HG03571 (cell line): Measurements from ENCODE around the gene IL12RB2.
"Not testable (repeated sequence)": the region's sequence is repeated elsewhere in the genome, so short reads cannot be mapped to it uniquely, and the experiment has no call there.

Source experiments
- ATAC-seq: cut with Tn5 transposase; IDR thresholded peaks from one replicate; pipeline ENCODE4 v1.9.1; 2021; ENCODE audit not compliant: unreplicated experiment

The IL12RB2 gene

DNA sequence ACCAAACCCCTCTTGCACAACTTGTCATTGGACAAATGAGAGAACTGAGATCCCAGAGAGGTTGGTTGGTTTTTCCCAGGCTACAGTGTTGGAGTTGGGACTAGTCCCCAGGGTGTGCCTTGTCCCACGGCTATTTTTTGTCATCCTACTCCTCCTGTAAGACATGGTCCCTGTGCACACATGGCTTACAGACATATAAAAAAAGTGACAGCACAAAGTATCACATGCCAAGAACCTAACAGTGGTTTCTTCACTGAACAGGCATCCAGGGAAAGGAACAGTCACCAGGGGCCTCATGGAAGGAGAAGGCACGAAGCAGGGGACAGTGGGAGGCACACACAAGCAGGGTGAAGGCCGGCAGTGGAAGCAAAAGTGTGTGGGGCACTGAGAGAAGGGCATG is 86.1 kb downstream of the IL12RB2 start:
- no peak for ATAC-seq

DNA sequence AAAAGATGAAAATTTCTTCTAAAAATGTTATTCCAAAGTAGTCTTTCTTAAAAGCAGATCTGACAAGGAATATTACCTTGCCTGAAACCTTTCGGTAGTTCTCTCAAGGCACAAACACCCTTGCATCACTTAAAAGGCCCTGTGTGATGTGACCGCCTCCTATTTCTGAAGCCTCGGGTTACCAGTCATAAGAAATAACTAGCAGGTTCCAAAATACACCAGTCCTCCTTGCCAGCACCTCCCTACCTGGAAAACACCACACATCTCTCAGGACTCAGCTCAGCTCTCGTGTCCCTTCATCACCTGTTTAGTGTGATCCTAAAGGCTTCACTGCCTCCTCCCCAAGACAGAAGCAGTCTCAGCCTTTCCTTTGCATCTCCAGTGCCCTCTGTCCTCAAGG is 86.9 kb downstream of the IL12RB2 start:
- ATAC-seq = no peak

DNA sequence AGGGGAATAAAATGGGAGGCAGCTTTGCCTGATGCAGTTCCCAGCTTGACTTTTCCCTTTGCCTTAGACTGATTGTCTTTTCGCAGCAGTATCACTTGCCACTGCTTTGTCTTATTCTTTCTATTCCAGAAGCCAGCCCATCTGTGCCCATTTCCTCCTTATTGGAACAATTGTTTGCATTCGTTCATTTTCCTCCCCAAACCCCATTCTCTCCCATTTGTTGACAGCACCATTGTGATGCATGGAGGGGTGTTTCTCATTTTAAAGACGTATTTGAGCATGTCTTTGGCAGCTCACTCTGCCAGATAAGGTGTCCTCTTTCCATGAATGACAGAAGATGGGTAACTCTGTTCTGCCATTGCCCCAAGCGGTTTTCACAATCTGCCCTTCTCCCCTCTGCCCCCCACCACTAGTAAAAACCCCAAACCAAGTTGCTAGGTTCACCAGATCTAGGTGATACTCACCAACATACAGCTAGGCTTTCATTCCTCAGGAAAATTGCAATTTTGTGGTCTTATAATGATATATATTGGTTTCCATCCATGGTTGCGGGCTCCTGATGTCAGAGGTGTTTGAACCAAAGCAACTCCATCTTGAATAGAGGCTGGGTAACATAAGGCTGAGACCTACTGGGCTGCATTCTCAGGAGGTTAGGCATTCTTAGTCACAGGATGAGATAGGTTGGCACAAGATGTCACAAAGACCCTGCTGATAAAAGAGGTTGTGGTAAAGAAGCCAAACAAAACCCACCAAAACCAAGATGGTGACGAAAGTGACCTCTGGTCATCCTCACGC is 91.7 kb downstream of the IL12RB2 start:
- ATAC-seq = no peak

DNA sequence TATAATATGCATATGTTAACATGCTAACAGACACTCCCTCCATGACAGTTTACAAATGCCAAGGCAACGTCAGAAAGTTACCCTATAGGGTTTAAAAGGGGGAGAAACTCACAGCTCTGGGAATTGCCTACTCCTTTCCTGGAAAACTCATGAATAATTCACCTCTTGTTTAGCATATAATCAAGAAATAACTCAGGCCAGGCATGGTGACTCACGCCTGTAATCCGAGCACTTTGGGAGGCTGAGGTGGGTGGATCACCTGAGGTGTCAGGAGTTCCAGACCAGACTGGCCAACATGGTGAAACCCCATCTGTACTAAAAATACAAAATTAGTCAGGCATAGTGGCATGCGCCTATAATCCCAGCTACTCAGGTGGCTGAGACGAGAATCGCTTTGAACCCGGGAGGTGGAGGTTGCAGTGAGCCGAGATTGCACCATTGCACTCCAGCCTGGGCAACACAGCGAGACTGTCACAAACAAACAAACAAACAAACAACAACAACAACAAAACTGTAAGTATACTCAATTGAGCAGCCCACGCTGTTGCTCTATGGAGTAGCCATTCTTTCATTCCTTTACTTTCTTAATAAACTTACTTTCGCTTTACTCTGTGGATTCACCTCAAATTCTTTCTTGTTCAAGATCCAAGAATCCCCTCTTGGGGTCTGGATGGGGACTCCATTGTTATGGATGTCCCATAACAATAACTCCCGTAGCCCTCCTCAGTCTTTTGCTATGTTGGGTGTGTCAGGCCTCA is 92.5 kb downstream of the IL12RB2 start:
- ATAC-seq = not testable (repeated sequence)

DNA sequence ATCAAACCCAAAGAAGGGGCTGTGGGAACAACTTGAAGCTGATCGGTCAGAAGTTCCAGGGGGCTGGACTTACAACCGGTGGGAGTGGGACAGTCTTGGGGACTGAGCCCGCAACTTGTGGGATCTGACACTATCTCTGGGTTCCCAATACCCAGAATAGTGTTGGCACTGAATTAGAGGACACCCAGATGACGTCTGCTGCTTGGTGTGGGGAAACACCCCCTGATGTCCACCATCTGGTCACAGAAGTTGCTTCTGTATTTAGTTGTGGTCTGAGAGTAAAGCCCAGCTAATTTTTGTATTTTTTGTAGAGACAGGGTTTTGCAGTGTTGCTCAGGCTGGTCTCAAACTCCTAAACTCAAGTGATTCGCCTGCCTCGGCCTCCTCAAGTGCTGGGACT is 93.8 kb downstream of the IL12RB2 start:
- no peak for ATAC-seq

DNA sequence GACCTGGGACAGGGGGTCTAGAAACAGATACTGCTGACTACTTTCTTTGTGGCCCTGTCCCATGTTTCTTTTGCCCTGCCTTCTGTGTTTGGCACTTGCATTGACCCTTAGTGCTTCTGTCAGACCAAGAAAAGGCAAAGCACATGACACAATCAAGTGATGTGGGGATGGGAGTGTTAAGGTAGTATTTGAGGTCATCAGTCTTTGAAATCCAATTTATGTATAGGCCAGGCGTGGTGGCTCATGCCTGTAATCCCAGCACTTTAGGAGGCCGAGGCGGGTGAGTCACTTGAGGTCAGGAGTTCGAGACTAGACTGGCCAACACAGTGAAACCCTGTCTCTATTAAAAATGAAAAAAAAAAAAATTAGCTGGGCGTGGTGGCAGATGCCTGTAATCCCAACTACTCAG is 96.5 kb downstream of the IL12RB2 start:
- no peak for ATAC-seq

DNA sequence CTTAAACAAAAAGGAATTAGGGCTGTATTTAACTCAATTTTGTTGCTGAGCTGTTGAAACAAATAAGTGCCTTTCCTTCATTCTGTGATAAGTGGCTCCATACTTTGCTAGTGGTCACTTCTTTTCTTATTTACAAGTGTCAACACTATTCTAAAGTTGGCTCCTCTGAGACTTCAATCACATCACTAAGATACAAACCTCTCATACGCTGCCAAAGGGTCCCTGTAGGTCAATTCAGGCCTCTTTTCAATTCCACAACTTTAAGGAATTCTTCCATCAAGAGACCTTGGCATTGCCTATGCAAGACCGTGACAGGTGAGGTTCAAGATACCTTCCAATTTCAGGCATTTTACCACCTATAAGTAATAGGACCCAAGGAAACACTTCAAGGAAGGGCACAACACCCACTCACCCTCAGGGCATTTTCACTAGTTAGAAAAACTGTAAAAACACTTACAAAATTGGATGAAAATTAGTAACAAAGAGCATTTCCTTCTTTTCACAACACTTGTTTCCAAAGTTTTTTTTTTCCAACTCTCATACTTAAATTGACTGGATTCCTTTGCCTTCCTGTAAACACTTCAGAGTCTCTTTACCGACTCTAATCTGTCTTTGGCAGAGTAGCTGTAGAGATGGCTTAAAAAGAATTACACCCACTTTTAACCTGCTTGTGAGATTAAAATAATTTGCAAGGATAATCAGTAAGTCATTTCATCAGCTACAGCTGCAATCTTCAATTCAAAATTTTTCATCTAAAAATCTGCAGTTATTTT is 98.0 kb downstream of the IL12RB2 start:
- ATAC-seq = no peak

DNA sequence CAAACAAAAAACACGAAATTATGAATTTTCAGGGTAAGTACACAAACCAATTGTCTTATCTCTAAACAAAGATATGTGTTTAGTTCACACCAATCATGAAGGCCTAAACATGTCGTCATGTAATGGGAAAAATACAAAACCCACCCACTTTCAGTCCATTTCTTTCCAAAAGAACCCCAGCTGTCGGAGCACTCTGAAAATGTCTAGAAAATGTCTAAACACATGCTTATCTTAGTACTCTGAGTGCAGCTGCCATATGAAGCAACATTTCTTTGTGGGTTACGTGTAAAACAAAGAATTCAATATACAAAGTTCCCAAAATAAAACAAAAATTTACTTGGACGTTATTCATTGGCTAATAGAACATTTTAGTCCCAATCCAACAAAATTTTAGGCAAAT is 99.8 kb downstream of the IL12RB2 start:
- no peak for ATAC-seq

DNA sequence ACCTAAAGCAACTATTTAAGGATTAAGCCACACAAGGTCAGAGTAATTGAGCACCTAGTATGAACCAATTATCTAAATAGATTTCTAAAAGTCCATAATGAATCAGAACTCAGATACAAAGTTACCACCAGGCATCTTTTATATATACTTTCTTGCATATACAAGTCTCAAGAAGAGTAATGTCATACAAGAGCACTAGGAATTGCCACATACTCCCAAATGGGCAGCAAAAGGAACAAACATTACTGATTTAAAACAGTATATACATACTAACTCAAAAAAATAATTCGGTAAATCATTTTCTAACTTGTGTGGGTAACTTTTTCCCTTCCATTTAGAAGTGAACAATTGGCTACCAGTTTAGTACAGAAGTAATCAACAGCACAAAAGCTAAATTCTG is 100.5 kb downstream of the IL12RB2 start:
- ATAC-seq = no peak

DNA sequence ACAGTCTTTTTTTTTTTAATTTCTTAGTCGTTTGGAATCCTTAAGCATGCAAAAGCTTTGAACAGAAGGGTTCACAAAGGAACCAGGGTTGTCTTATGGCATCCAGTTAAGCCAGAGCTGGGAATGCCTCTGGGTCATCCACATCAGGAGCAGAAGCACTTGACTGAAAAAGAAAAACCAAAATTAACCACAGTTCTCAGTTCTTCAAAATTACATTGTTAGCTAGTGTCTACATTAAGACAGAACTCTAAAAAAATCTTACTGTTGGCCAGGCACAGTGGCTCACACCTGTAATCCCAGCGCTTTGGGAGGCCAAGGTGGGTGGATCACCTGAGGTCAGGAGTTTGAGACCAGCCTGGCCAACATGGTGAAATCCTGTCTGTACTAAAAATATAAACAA is 105.4 kb downstream of the IL12RB2 start:
- not testable (repeated sequence) for ATAC-seq

DNA sequence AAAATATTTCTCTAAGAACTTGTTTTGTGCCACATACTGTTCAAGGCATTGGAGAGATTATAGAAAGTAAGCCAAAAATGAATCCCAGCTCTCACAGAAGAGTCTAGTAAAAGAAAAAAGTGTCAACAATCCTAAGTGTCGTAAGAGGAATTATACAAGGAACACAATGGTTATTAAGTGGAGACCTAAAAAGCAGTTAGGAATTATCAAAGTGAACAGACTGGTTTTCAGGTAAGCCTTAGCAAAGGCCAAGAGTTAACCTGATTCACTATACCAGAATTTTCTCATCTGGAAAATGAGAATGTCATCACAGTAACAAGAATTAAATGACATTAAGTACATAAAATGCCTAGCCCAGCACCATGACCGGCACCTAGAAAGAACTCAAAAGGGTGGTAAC is 106.9 kb downstream of the IL12RB2 start:
- no peak for ATAC-seq

DNA sequence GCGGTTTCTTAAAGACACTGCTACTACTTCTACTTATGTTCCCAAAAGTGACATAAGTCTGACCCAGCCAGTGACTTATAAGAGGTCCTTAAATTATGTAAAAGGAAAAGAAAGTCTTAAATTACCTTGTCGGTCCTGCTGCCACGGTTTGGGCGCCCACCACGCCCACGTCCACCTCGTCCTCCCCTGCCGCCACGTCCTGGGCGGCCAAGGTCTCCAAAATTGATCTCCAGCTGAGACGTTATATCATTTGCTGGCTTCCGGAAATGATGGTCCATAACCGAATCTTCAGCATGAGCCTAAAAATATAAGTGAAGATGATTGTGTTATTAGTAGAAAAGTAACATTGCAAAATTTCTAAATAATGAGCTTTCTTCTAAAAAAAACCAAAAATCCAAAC is 107.4 kb downstream of the IL12RB2 start:
- ATAC-seq = no peak

DNA sequence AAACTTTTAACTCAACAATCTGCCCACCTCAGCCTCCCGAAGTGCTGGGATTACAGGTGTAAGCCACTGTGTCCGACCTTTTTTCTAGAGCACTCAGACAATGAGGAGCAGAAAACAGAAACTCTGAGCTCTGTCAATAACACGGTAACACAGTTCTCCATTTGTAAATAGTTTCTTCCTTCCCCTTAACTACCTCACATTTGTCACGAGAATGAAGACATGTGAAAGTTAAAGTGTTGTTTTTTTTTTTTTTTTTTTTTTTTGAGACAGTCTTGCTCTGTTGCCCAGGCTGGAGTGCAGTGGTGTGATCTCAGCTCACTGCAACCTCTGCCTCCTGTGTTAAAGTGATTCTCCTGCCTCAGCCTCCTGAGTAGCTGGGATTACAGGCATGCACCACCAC is 110.1 kb downstream of the IL12RB2 start:
- not testable (repeated sequence) for ATAC-seq

DNA sequence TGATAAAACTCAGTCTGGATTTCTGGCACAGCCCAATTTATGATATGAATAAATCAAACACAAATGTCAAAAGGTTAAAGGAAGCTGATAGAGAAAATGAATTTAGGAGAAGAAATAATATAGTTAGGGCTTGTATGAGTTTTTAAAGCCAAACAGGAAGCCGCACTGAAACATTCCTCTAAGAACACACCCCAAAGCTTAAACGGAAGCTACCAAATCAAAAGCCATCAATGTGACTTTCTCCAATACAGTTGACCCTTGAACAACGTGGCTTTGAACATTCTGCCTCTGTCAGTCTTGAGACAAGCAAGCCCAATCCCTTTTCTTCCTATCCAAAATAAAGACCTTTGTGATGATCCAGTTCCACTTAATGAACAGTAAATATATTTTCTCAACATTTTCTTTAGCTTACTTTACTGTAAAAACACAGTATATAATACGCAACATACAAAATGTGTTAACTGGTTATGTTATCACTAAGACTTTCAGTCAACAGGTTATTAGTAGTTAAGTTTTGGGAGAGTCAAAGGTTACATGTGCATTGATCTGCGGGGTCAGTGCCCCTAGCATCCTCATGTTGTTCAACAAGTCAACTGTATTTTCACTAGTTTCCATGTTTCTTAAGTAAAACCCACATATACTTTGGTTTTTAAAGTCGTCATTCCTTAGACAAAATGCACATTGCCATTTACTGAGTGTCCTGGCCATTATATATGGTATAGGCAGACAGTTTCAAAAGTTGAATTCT is 111.3 kb downstream of the IL12RB2 start:
- no peak for ATAC-seq

DNA sequence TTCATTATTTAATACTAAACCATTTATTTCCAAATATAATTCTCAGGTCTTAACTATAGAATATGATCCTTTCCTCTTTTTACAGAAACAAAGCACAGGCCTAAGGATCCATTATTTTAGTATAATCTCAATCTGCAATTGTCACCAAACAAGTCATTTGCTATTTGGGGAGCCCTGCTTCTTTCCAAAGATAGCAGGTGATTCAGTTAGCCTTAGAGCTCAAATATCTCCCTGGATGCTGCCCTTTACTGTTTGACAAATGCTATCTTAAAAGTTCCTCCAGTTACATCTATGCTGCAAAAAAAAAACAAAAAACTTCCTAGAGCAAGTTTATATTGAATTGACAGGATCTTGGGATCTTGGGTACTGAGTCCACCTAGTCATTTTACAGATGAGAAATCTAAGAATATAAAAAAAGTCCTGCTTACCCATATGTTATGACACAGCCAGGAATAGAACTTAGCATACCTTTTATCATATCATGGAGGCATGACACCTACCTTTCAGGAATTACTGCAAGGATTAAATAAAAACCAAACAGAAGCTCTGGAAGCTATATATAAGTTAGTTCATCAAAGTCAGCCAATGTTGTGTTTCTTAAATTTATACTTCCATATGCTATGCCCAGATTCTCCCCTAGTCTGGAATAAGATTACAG is 113.3 kb downstream of the IL12RB2 start:
- ATAC-seq = no peak

DNA sequence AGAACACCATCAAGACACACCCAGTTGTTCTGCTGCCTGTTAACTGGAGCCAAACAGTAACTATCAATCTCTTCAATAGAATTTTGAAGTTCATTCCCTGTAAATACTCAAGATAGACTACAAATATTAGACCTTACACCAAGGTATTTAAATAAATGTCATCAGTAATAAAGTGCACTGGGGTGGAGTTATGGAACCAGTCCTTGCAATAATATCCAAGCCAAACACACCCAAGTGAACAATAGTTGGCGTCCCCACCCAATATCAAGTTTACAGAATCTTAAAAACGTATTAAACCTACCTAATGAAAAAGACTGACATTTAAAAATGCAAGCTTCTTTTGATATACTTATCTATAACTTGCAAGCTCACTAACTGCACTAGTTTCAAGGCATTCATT is 119.8 kb downstream of the IL12RB2 start:
- ATAC-seq = no peak

DNA sequence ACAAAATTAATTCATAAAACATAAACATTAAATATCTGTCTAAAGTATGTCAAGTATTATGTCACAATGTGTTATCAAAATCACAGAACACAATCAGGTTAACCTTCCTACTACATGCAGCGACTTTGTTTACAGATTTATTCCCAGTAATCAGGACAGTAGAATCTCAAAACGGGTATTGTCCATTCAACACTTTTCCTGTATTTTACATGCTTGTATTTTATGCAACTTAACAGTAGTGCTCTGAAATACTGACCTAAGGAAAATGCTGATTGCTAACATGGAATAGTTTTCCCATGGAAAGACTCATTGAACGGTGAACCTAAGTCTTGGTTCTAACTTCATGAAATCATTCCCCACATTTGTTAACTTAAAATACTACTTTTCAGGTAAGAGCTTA is 120.3 kb downstream of the IL12RB2 start:
- no peak for ATAC-seq

DNA sequence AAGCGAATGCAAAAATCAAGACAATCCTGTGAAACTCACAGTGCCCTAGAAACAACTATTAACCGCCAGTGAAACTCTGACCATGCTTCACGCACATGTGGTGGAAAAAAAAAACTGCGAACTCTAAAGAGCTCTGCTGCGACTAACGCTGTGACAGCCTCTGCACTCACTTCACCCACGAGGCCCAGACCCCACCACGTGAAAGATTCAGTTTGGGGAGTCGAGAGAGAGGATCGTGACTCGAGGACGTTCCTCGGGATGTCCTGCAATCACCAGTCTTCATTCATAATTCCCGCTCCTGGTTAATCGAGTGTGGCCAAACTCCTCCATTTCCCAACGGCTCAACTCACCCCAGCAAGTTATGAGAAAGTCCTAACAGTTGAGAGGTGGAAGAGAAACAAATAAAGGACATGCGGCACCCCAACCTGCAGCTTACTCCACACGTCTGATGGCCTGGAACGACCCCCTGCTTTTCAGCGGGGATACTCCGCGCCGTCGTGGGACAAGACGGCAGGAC is 121.4 kb downstream of the IL12RB2 start:
- ATAC-seq = no peak

DNA sequence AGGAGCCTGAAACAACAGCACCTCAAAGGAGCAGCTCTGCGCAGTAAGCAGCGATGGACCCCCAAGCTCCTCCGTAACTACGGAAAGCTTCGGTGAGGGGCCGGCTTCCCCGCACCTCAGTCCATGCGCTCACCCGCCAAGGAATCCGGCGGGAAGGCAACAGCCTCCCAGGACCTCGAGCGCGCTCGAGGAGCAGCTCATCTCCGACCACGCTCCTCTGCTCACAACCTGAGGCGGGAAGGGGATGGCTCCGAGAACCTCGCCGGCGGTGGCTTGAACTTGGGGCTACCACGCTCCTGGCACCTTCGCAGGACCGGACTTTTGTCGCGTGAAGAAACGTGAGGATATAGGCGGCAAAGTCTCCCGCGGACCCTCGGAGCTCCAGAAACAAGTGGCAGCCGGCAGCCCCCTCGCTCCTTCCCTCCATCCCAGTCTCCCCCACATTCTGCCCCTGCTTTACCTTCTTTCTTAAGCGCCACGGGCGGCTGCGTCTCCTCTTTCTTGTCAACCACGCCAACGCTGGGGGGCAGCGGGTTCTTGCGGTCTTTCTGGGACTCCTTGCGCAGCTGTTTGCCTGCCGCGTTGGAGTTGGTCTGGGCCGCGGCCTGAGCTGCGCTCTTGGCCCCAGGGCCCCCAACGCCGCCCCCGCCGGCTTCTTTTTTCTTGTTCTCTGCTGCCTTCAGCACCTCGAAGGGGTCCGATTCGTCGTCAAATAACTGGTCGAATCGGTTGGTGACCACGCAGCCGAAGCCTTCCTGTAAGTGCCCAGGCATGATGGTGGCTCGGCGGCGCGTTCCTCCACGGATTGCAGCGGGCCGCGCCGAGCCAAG is 122.1 kb downstream of the IL12RB2 start:
- peak; percentile 1 for ATAC-seq
